A673 (cell line): Measurements from ENCODE around the gene UGGT2.

Experiments
- CTCF ChIP-seq: fragments of 300-800, 200-600 bp; sonication (generic); conservative IDR thresholded peaks from 2 replicates; pipeline ENCODE4 v1.5.1; 2017; ENCODE audit warnings: low read depth, mild to moderate bottlenecking, antibody characterized with exemption, low read length, moderate library complexity, mixed read lengths
- EZH2 ChIP-seq: fragments of 200-600 bp; sonication (generic); IDR thresholded peaks from 2 replicates; pipeline ENCODE4 v1.6.1; 2017; ENCODE audit warnings: borderline replicate concordance, low read depth, mild to moderate bottlenecking, mixed read lengths, antibody characterized with exemption, low read length; ENCODE audit not compliant: poor library complexity, severe bottlenecking

GRCh38 chr13:95771905-95772304 is 281.3 kb downstream of the UGGT2 start:
- TF ChIP-seq CTCF, result no peak
- TF ChIP-seq EZH2, result no peak
